ENCODE measurements around the gene CEP112. TPM values are rescaled to one million over a fixed set of nuclear protein-coding genes. Genes with fewer than 3 reads are reported as not detected.
A peak's percentile ranks its signal among the peaks of the same experiment; 100 is the strongest.

CEP112 gene
- total RNA-seq, 2 donors from 2014 or later, result 5.0 to 8.6 TPM

- H3K27ac Mint-ChIP-seq, result no peak overlapping the region
- ATAC-seq (replicated peaks in 1 of 2) (no peak), DNase-seq (no peak)
- H3K27me3 Mint-ChIP-seq (ENCODE audit: low read depth), result no peaks in the 10 kb centered on the region
- H3K4me1 Mint-ChIP-seq (ENCODE audit: low read depth), result peaks cover 11% of the 10 kb centered on the region
- no peaks in the 10 kb centered on the region for H3K36me3 Mint-ChIP-seq (ENCODE audit: insufficient read depth in 2 of 2)
- peaks cover 3 to 5% of the 10 kb centered on the region in 2 donors for H3K9me3 Mint-ChIP-seq
- no peak overlapping the region for H3K4me3 Mint-ChIP-seq
Observed at GRCh38 chr17:65679165-65679845, 512.6 kb downstream of the CEP112 start.

- Mint-ChIP-seq H3K4me3 (no peak overlapping the region), H3K4me1 (ENCODE audit: low read depth) (peaks cover 11% of the 10 kb centered on the region)
Observed at GRCh38 chr17:65678546-65678945, 513.4 kb downstream of the CEP112 start.

GRCh38 chr17:65677932-65678331, 514.0 kb downstream of the CEP112 start:
- no peaks in the 10 kb centered on the region for H3K36me3 Mint-ChIP-seq (ENCODE audit: insufficient read depth in 2 of 2)
- peaks cover 11% of the 10 kb centered on the region for H3K4me1 Mint-ChIP-seq (ENCODE audit: low read depth)
- DNase-seq (no peak), ATAC-seq (replicated peaks in 1 of 2) (peak in 1 of 2 donors; percentile 68)
- peaks cover 3 to 5% of the 10 kb centered on the region in 2 donors for H3K9me3 Mint-ChIP-seq
- H3K27me3 Mint-ChIP-seq (ENCODE audit: low read depth), result no peaks in the 10 kb centered on the region
- no peak overlapping the region for H3K27ac Mint-ChIP-seq
- no peak overlapping the region for H3K4me3 Mint-ChIP-seq

More at GRCh38 chr17:65678546-65678945, 513.4 kb downstream of the CEP112 start:
- Mint-ChIP-seq H3K9me3 (peaks cover 3 to 5% of the 10 kb centered on the region in 2 donors), H3K27me3 (ENCODE audit: low read depth) (no peaks in the 10 kb centered on the region), H3K36me3 (ENCODE audit: insufficient read depth in 2 of 2) (no peaks in the 10 kb centered on the region), H3K27ac (no peak overlapping the region)
- ATAC-seq (replicated peaks in 1 of 2) (no peak), DNase-seq (no peak)

- Mint-ChIP-seq H3K4me3 (no peak overlapping the region), H3K9me3 (no peaks in the 10 kb centered on the region), H3K27ac (no peak overlapping the region), H3K36me3 (ENCODE audit: insufficient read depth in 2 of 2) (no peaks in the 10 kb centered on the region), H3K27me3 (ENCODE audit: low read depth) (no peaks in the 10 kb centered on the region), H3K4me1 (ENCODE audit: low read depth) (peaks cover 11% of the 10 kb centered on the region)
- no peak for DNase-seq
- ATAC-seq (replicated peaks in 1 of 2), result no peak
Observed at GRCh38 chr17:65674246-65675045, 517.5 kb downstream of the CEP112 start.

GRCh38 chr17:65670667-65671371, 521.1 kb downstream of the CEP112 start:
- Mint-ChIP-seq H3K9me3 (no peaks in the 10 kb centered on the region), H3K36me3 (ENCODE audit: insufficient read depth in 2 of 2) (no peaks in the 10 kb centered on the region), H3K4me1 (ENCODE audit: low read depth) (no peaks in the 10 kb centered on the region), H3K4me3 (no peak overlapping the region), H3K27ac (no peak overlapping the region), H3K27me3 (ENCODE audit: low read depth) (no peaks in the 10 kb centered on the region)
- ATAC-seq (replicated peaks in 1 of 2), result no peak
- DNase-seq, result no peak

- H3K9me3 Mint-ChIP-seq, result no peaks in the 10 kb centered on the region
- H3K4me3 Mint-ChIP-seq, result no peak overlapping the region
- ATAC-seq (replicated peaks in 1 of 2) (no peak), DNase-seq (no peak)
- peaks cover 7% of the 10 kb centered on the region for H3K27me3 Mint-ChIP-seq (ENCODE audit: low read depth)
- H3K27ac Mint-ChIP-seq, result no peak overlapping the region
- no peaks in the 10 kb centered on the region for H3K36me3 Mint-ChIP-seq (ENCODE audit: insufficient read depth in 2 of 2)
- no peaks in the 10 kb centered on the region for H3K4me1 Mint-ChIP-seq (ENCODE audit: low read depth)
Observed at GRCh38 chr17:65668211-65668610, 523.7 kb downstream of the CEP112 start.

GRCh38 chr17:65667656-65668055, 524.3 kb downstream of the CEP112 start:
- Mint-ChIP-seq H3K4me1 (ENCODE audit: low read depth) (no peaks in the 10 kb centered on the region), H3K36me3 (ENCODE audit: insufficient read depth in 2 of 2) (no peaks in the 10 kb centered on the region), H3K27ac (no peak overlapping the region), H3K4me3 (no peak overlapping the region), H3K27me3 (ENCODE audit: low read depth) (peaks cover 7% of the 10 kb centered on the region), H3K9me3 (no peaks in the 10 kb centered on the region)
- ATAC-seq (replicated peaks in 1 of 2), result no peak
- no peak for DNase-seq

- DNase-seq (no peak), ATAC-seq (replicated peaks in 1 of 2) (no peak)
- Mint-ChIP-seq H3K9me3 (no peaks in the 10 kb centered on the region), H3K27ac (no peak overlapping the region), H3K36me3 (ENCODE audit: insufficient read depth in 2 of 2) (no peaks in the 10 kb centered on the region), H3K27me3 (ENCODE audit: low read depth) (peaks cover 7% of the 10 kb centered on the region), H3K4me1 (ENCODE audit: low read depth) (no peaks in the 10 kb centered on the region), H3K4me3 (no peak overlapping the region)
Observed at GRCh38 chr17:65666876-65667321, 525.0 kb downstream of the CEP112 start.

- Mint-ChIP-seq H3K4me1 (ENCODE audit: low read depth) (peaks cover 2% of the 10 kb centered on the region), H3K27ac (no peak overlapping the region), H3K9me3 (no peaks in the 10 kb centered on the region), H3K36me3 (ENCODE audit: insufficient read depth in 2 of 2) (no peaks in the 10 kb centered on the region), H3K4me3 (no peak overlapping the region), H3K27me3 (ENCODE audit: low read depth) (peaks cover 7% of the 10 kb centered on the region)
- DNase-seq (no peak), ATAC-seq (replicated peaks in 1 of 2) (no peak)
Observed at GRCh38 chr17:65665966-65666365, 526.0 kb downstream of the CEP112 start.

- H3K4me3 Mint-ChIP-seq, result no peak overlapping the region
- no peak for DNase-seq
- no peak for ATAC-seq (replicated peaks in 1 of 2)
- peaks cover 9% of the 10 kb centered on the region for H3K4me1 Mint-ChIP-seq (ENCODE audit: low read depth)
- peaks cover 7% of the 10 kb centered on the region for H3K27me3 Mint-ChIP-seq (ENCODE audit: low read depth)
- H3K36me3 Mint-ChIP-seq (ENCODE audit: insufficient read depth in 2 of 2), result no peaks in the 10 kb centered on the region
- no peak overlapping the region for H3K27ac Mint-ChIP-seq
- H3K9me3 Mint-ChIP-seq, result peaks cover 0 to 2% of the 10 kb centered on the region in 2 donors
Observed at GRCh38 chr17:65664696-65665095, 527.2 kb downstream of the CEP112 start.

GRCh38 chr17:65664266-65664665, 527.7 kb downstream of the CEP112 start:
- DNase-seq, result no peak
- Mint-ChIP-seq H3K9me3 (peaks cover 0 to 2% of the 10 kb centered on the region in 2 donors), H3K36me3 (ENCODE audit: insufficient read depth in 2 of 2) (no peaks in the 10 kb centered on the region), H3K27ac (no peak overlapping the region), H3K4me3 (no peak overlapping the region), H3K4me1 (ENCODE audit: low read depth) (peaks cover 9% of the 10 kb centered on the region), H3K27me3 (ENCODE audit: low read depth) (peaks cover 7% of the 10 kb centered on the region)
- ATAC-seq (replicated peaks in 1 of 2), result no peak

- Mint-ChIP-seq H3K36me3 (ENCODE audit: insufficient read depth in 2 of 2) (no peaks in the 10 kb centered on the region), H3K9me3 (peaks cover 0 to 2% of the 10 kb centered on the region in 2 donors), H3K4me3 (no peak overlapping the region), H3K27ac (no peak overlapping the region), H3K4me1 (ENCODE audit: low read depth) (peaks cover 21% of the 10 kb centered on the region), H3K27me3 (ENCODE audit: low read depth) (peaks cover 16% of the 10 kb centered on the region)
- ATAC-seq (replicated peaks in 1 of 2) (no peak), DNase-seq (no peak)
Observed at GRCh38 chr17:65662196-65662595, 529.7 kb downstream of the CEP112 start.

GRCh38 chr17:65660947-65661346, 531.0 kb downstream of the CEP112 start:
- Mint-ChIP-seq H3K4me1 (ENCODE audit: low read depth) (peaks cover 34% of the 10 kb centered on the region), H3K36me3 (ENCODE audit: insufficient read depth in 2 of 2) (no peaks in the 10 kb centered on the region), H3K4me3 (no peak overlapping the region), H3K27me3 (ENCODE audit: low read depth) (peaks cover 16% of the 10 kb centered on the region), H3K27ac (no peak overlapping the region), H3K9me3 (peaks cover 0 to 2% of the 10 kb centered on the region in 2 donors)
- ATAC-seq (replicated peaks in 1 of 2) (no peak), DNase-seq (no peak)
